Endothelial cell (in vitro differentiated cells): Measurements from ENCODE around the gene GNB5. TPM values are rescaled to one million over a fixed set of nuclear protein-coding genes. Genes with fewer than 3 reads are reported as not detected.
"Not testable (repeated sequence)": the region's sequence is repeated elsewhere in the genome, so short reads cannot be mapped to it uniquely, and the experiment has no call there.

ENCODE experiments used
- DNase-seq: peaks from one replicate; pipeline ENCODE4 v3.0.0; 2021; ENCODE audit warnings: low spot score
- H3K27ac Mint-ChIP-seq: one replicate; pipeline ENCODE4 v1.8.0; 2021; ENCODE audit warnings: mixed read lengths, inconsistent platforms; ENCODE audit not compliant: unreplicated experiment
- H3K27me3 Mint-ChIP-seq: one replicate; pipeline ENCODE4 v1.8.0; 2021; ENCODE audit warnings: mild to moderate bottlenecking, moderate library complexity, mixed read lengths, inconsistent platforms; ENCODE audit not compliant: unreplicated experiment
- H3K36me3 Mint-ChIP-seq: one replicate; pipeline ENCODE4 v1.8.0; 2021; ENCODE audit warnings: mild to moderate bottlenecking, low read depth, mixed read lengths, inconsistent platforms; ENCODE audit not compliant: unreplicated experiment
- H3K4me1 Mint-ChIP-seq: one replicate; pipeline ENCODE4 v1.8.0; 2021; ENCODE audit warnings: mild to moderate bottlenecking, mixed read lengths, inconsistent platforms; ENCODE audit not compliant: unreplicated experiment
- H3K4me3 Mint-ChIP-seq: one replicate; pipeline ENCODE4 v1.8.0; 2021; ENCODE audit warnings: mild to moderate bottlenecking, mixed read lengths, inconsistent platforms; ENCODE audit not compliant: unreplicated experiment
- H3K9me3 Mint-ChIP-seq: one replicate; pipeline ENCODE4 v1.8.0; 2021; ENCODE audit warnings: mixed read lengths, inconsistent platforms; ENCODE audit not compliant: unreplicated experiment
- total RNA-seq: library from RNA; stranded (reverse); fragmentation: NEBNext Ultra II Directional; extraction: Animal tissue kit (Norgen Biotek cat#: 25700); gene quantifications from one replicate; pipeline ENCODE4 v1.2.1, GENCODE V29; 2021; ENCODE audit not compliant: unreplicated experiment
- TF ChIP-seq, protein P1 (sequence below): fragments of 200-600 bp; sonication (generic); IDR thresholded peaks from one replicate; pipeline ENCODE4 v1.5.0; 2021; ENCODE audit warnings: antibody characterized with exemption; ENCODE audit not compliant: unreplicated experiment

Gene GNB5
- total RNA-seq, 1 donor from 2014 or later = 11.7 TPM

DNA sequence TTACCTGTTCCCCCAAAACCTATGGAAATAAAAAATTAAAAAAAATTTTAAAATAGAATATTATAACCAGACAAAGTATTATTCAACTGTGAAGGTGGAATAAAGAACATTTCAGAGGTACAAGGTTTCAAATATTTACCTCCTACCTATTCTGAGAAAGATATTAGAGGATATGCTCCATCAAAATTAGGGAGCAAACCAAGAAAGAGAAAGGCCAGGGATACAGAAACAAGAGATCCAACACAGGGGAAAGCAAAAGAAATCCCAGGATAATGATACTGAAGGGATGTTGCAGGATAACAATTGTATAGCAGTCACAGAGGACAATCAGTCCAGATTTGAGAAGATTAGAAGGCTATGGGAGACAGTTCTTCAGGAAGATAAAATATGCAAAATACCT lies 101.0 kb downstream of the GNB5 start:
- Mint-ChIP-seq H3K4me1 (no peaks in the 10 kb centered on the region), H3K27me3 (no peaks in the 10 kb centered on the region), H3K36me3 (no peaks in the 10 kb centered on the region), H3K4me3 (no peak overlapping the region), H3K9me3 (no peaks in the 10 kb centered on the region), H3K27ac (no peak overlapping the region)
- DNase-seq = no peak
- TF ChIP-seq, protein P1, sequence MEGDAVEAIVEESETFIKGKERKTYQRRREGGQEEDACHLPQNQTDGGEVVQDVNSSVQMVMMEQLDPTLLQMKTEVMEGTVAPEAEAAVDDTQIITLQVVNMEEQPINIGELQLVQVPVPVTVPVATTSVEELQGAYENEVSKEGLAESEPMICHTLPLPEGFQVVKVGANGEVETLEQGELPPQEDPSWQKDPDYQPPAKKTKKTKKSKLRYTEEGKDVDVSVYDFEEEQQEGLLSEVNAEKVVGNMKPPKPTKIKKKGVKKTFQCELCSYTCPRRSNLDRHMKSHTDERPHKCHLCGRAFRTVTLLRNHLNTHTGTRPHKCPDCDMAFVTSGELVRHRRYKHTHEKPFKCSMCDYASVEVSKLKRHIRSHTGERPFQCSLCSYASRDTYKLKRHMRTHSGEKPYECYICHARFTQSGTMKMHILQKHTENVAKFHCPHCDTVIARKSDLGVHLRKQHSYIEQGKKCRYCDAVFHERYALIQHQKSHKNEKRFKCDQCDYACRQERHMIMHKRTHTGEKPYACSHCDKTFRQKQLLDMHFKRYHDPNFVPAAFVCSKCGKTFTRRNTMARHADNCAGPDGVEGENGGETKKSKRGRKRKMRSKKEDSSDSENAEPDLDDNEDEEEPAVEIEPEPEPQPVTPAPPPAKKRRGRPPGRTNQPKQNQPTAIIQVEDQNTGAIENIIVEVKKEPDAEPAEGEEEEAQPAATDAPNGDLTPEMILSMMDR = no peak

DNA sequence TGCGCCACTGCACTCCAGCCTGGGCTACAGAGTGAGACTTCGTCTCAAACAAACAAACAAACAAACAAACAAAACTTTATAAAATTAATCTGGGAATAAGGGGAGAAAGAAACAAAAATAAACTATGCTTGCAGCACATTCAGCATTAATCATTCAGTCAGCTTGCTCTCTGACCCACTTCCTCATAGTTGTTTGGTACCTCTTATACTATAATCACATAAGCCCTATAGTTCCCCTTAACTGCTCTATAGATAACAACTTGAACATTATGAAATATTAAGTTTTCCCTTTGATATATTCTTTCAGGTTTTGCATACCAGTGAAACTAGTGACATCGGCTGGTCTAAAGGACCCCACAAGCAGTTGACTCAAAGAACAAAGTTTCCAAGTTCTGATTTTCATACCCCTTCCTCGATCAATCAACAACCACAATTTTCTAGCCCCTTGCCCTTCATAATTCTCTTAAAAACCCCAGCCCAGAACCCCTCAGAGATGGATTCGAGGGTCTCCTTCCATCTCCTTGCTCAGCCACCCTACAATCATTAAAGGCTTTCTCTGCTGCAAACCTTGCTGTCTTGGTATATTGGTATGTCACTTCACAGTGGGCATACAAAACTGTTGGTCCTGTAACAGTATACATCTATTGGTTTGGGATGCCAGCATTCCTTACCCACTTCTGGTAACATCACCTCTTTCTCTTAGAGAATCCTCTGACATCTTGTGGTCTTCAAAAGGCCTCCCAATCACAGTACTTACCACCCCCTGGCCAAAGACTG lies 105.0 kb downstream of the GNB5 start:
- no peaks in the 10 kb centered on the region for H3K36me3 Mint-ChIP-seq
- no peaks in the 10 kb centered on the region for H3K9me3 Mint-ChIP-seq
- no peak overlapping the region for H3K27ac Mint-ChIP-seq
- no peak for DNase-seq
- no peak overlapping the region for H3K4me3 Mint-ChIP-seq
- no peaks in the 10 kb centered on the region for H3K27me3 Mint-ChIP-seq
- no peaks in the 10 kb centered on the region for H3K4me1 Mint-ChIP-seq
- TF ChIP-seq, protein P1 = no peak

DNA sequence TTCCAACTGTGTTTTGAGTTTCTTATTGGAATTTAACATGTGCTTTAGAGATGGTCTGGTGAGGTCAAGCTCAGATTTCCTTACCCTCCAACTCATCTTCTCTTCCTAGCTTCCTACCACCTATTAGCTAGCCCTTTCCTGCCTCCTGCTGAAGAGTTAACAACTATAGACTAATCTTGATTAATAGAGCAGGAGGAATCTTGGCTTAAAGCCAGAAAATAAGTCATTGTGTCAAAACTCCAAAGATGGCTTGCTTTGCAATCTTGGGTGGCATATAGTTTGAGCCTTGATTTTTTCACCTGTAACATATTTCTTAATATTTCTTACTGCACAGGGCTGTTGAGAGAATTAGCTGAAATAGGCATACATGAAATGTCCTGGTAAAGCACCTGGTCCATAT lies 105.9 kb downstream of the GNB5 start:
- H3K27me3 Mint-ChIP-seq = no peaks in the 10 kb centered on the region
- H3K36me3 Mint-ChIP-seq = no peaks in the 10 kb centered on the region
- no peak overlapping the region for H3K4me3 Mint-ChIP-seq
- H3K4me1 Mint-ChIP-seq = no peaks in the 10 kb centered on the region
- H3K27ac Mint-ChIP-seq = no peak overlapping the region
- TF ChIP-seq, protein P1 = no peak
- no peaks in the 10 kb centered on the region for H3K9me3 Mint-ChIP-seq
- DNase-seq = no peak

DNA sequence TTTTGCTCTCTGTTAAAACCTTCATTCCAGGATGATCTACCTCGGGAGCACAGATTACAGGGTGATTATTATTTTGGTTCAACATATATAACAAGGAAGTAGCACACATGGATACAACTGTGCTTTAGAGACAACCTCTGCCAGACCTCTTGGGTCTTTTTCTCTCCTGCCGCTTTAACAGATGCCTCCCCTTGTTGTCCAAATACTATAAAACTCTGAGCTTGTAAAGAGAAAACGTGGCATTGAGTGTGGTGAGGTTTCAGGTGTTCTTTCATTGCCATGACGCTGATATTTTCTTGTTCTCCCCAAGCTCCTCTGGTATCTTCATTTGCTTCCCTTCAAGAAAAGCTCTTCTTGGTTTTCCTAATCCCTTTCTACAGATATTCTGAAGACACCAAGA lies 107.6 kb downstream of the GNB5 start:
- TF ChIP-seq, protein P1 = no peak
- no peak overlapping the region for H3K27ac Mint-ChIP-seq
- no peak for DNase-seq
- no peaks in the 10 kb centered on the region for H3K36me3 Mint-ChIP-seq
- H3K4me1 Mint-ChIP-seq = peaks cover 3% of the 10 kb centered on the region
- H3K27me3 Mint-ChIP-seq = no peaks in the 10 kb centered on the region
- no peak overlapping the region for H3K4me3 Mint-ChIP-seq
- H3K9me3 Mint-ChIP-seq = no peaks in the 10 kb centered on the region

DNA sequence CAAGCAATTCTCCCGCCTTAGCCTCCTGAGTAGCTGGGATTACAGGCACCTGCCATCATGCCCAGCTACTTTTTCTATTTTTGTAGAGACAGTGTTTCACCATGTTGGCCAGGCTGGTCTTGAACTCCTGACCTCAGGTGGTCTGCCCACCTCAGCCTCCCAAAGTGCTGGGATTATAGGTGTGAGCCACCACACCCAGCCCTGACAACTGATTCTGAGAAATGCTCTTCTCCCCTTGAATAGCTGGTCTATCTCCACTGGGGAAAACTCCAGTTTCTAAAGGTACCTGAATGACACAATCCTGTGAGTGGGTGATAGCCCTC lies 108.2 kb downstream of the GNB5 start:
- H3K27me3 Mint-ChIP-seq, H3K9me3 Mint-ChIP-seq, H3K4me1 Mint-ChIP-seq, H3K36me3 Mint-ChIP-seq, DNase-seq, H3K27ac Mint-ChIP-seq, H3K4me3 Mint-ChIP-seq: not testable (repeated sequence)
